ENCODE results near the gene MCOLN2.
"Not testable (repeated sequence)": the region's sequence is repeated elsewhere in the genome, so short reads cannot be mapped to it uniquely, and the experiment has no call there.

MCOLN2 gene

DNA sequence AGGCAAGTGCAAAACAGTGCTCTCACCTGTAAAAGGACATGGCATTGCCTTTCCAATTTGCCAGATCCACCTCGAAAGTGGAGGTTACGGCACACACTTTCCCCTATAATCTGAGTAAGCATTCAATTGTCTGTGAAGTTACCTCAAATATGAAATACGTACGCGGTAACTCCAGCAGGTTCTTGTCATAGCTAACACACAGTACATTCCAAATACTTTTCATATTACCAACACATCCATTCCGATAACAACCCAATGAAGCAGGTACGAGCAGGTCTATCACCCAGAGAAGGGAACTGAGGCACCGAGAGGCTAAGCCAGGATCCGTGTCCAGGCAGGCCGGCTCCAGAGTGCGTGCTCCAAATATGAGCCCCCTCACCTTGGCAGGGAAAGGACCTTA lies 57.2 kb downstream of the MCOLN2 start:
- DNase-seq = no peak

DNA sequence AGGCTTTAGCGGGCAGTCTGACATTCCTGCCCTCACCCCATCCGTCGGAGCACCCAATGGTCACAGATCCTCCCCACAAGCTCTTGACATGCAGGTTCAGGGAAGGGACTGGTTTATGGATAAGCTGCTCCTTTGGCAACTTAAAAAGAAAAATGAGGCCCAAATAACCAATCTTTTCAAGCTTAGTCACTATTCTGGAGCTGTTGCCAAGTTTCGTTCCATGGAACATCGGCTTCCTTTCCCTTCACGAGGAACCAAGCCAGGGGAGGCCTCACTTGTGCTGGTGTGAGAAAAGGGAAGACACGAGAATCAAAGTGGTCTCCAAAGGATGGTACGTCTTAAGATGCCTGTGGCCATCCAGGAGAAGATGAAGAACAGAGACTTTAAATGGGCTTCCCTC lies 57.8 kb downstream of the MCOLN2 start:
- no peak for DNase-seq

DNA sequence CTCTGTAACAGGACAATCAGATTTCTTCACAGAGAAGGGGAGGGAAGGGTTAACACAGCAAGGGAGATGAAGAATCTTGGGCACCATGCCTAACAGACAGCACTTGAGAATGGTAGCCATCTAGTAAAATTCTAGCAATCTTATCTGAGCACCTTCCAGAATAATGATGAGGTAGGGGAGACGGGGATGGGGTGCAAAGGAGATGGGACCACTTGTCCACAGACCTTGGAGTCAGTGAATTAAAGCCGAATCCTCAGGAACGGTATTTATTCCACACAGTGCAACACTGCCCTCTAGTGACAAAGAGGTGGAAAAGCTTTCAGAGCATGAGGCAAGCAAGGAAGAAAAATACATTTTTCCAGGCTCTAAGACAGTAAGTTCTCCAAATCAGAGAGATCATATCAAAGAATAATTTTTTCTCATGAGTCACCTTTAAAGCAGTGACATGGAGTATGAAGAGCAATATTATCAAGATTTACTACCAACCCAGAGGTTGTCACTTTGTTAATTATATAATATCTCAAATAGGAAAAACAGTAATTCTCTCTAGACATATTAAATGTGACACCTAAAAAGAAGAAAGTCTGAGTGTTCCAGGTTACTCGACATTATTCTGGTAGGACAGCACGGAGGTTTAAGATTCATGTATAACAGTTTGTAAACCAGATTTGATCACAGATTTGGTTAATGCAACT lies 60.6 kb downstream of the MCOLN2 start:
- no peak for DNase-seq

DNA sequence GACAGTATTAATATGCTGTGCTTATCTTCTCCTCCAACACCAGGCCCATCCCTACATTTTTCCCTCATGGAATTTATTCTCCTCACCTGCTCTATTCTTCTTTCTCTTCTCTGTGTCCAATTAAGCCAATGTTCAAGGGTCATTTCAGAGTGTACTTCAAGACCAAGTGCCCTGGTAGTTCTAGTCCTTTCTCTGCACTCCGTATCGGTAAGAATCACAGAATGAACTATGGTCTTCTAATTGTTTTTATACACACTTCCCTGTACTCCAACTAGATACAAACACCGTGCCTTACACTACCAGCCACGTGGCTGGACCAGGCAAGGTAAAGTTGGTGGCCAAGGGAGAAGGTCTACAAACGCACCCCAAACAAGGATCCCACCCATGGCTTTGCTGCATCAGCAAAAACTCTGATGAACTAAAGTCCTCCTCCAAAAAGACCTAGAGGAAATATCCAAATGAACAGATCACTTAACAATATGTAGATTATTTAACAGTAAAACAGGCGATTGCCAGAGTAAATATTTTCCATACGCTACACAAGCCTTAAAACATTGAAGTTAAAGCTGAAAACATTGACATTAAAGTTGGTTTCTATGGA lies 63.8 kb downstream of the MCOLN2 start:
- no peak for DNase-seq

DNA sequence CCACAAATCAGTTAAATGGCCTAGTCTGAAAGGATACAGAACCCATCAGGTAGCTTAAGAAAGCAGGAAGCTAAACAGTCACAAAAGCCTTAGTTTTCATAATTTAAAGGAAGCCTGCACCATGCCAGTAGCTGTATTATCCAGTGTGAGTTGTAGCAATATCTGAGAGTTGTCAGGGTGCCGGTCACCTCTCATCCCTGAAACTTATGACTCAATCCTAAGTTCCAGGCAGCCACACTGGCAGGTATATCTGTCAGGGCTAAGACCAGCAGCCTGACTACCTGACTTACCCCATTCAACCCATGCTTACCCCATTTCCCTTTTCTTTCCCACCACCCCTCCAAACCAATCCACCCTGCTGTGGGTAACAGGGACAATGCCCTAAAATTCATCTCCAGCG lies 66.1 kb downstream of the MCOLN2 start:
- DNase-seq = no peak

GRCh38 chr1:84930329-84930728 lies 66.6 kb downstream of the MCOLN2 start:
- no peak for DNase-seq

- no peak for DNase-seq
Observed at GRCh38 chr1:84929581-84929980, 67.3 kb downstream of the MCOLN2 start.

- no peak for DNase-seq
Observed at GRCh38 chr1:84928979-84929378, 67.9 kb downstream of the MCOLN2 start.

DNA sequence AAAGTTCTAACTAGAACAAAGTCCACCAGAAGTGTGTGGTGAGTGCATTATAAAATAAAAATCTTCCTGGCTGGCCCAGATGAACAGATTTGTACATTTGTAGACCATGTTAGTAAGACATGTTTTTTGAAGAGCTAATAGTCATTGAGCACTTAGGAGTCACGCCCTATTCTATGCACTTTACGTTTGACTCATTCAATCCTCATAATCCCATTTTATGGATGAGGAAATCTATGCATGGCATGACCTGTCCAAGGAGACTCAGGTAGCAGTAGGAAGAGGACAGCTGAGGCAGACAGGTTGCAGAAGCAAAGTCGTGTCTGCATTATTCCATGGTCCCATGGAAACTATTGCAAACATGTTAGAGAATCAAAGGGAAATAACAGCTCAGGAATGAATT lies 73.6 kb downstream of the MCOLN2 start:
- DNase-seq = no peak

DNA sequence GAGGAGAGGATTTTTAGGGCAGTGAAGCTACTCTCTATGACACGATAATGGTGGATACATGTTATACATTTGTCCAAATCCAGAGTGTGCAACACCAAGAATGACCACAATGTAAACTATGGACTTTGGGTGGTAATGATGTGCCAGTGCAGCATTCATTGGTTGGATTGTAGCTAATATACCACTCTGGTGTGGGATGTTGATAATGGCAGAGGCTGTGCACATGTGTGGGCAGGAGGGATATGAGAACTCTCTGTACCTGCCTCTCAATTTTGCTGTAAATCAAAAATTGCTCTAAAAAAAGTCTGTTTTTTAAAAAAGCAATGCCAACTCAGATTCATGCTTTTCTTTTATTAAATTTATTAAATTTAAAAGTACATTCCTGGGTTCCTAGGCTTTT lies 76.8 kb downstream of the MCOLN2 start:
- DNase-seq = no peak

DNA sequence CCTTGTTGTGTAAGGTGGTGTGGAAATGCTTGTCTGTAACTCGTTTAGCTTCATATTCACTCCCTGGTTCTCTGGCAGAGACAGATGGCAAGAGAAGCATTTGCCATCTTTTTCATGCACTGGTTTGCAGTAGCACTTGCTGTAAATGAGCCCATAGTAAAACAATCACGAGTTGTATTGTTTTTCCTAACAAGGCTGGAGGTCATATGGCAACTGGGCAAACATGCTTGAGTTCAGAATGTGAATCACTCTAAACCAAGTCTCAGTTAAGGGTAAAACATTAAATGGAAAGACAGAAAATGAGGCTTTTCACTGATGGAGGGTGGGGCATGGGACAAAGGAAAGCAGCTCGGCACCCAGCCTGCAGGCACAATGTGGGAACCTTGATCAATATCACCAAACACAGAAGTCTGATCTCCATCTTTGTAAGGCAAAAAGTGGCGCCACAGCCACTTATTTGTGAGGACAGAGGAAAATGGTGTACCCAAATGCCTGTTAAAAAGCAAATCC lies 77.4 kb downstream of the MCOLN2 start:
- no peak for DNase-seq

GRCh38 chr1:84918726-84919336 lies 78.1 kb downstream of the MCOLN2 start:
- no peak for DNase-seq

DNA sequence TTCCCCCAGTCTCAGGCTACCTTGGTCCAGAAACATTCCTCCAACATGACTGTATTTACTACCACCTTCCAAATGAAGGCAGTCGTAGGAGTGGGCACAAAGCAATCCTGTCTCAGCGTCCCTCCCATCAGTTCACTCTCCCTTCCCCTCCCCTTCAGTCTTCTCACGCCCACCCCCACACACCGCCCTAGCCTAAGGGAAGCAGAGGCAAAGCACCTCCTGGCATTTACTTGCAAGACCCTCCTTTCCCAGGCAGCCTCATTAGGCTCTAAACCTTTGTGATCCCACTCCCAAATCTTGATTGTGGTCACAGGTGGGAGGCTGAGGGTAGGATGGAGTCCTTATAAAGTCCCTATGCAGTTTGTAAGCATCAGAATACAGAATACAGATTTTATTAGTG lies 80.0 kb downstream of the MCOLN2 start:
- no peak for DNase-seq

- DNase-seq = no peak
Observed at GRCh38 chr1:84913555-84913892, 83.4 kb downstream of the MCOLN2 start.

GRCh38 chr1:84912726-84913554 lies 84.0 kb downstream of the MCOLN2 start:
- no peak for DNase-seq

GRCh38 chr1:84908746-84909464 lies 88.0 kb downstream of the MCOLN2 start:
- DNase-seq = not testable (repeated sequence)

DNA sequence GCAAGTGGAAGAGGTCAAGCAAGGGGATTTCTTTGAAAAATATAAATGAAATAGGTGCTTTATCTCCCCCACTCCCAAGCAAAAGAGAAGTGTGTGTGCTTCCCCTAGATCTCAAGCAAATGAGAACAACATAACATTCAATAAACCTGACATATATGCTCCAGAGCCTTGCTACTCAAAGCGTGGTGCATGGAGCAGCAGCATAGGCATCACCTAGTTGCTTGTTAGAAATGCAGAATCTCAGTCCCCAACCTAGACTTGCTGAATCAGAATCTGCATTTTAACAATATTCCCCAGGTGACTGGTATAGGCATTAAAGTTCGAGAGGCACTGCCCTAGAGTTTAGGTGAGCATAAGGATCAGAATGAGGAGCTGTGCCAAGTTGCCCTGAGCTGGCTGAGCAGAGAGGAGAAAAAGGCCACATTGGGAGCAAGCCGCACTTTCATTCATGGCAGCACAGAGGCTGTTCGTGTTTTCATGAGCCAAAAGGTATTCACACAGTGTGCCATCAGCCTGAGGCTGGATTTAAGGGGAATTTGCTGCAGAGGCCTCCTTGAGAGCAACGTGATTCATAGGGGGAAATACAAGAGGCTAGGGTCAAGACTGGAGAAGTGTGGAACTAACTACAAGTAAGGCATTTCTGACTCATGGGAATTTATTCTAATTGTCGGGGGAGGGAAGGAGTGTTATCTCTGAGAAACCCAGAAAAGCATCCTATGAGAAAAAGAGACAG lies 89.7 kb downstream of the MCOLN2 start:
- DNase-seq = no peak

GRCh38 chr1:84902727-84903126 lies 94.2 kb downstream of the MCOLN2 start:
- not testable (repeated sequence) for DNase-seq

DNA sequence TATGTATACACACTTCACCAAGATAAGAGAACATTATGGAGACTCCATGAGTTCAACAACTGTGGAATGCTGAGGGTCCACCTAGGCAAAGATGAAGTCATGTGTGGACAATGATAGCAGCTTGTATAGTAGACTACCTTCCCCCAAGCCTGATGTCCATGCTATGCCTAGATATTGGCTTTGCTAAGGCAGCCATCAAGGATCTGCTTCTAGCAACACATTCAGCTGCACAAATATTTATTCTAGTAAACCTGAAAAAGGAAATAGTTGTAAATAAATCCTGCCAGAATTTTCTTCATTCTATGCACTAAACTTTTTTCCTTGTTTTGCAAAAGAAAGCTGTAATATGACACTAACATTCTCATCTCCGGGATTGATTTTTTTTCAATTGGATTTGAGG lies 96.9 kb downstream of the MCOLN2 start:
- no peak for DNase-seq

GRCh38 chr1:84896279-84896678 lies 100.6 kb downstream of the MCOLN2 start:
- no peak for DNase-seq

GRCh38 chr1:84892705-84893618 lies 104.0 kb downstream of the MCOLN2 start, which contains the start of gene LPAR3:
LPAR3 (minus strand) TSS chr1:84893206; CDS start chr1:84866120, 27,086 bp downstream.
- no peak for DNase-seq

All from NCI-H1417 treated with DMSO at 0.1 percent for 48 hours (cell line).